Progenitor cell of endocrine pancreas (in vitro differentiated cells): Measurements from ENCODE around the gene ZNF407. TPM values are rescaled to one million over a fixed set of nuclear protein-coding genes. Genes with fewer than 3 reads are reported as not detected.

Experiments
- DNase-seq: peaks from one replicate; pipeline ENCODE4 v3.0.0; 2021; ENCODE audit warnings: low spot score; ENCODE audit not compliant: unreplicated experiment
- H3K27ac Mint-ChIP-seq: 2 replicates; pipeline ENCODE4 v1.8.0; 2021; ENCODE audit warnings: mild to moderate bottlenecking, moderate library complexity, mixed read lengths
- H3K27me3 Mint-ChIP-seq: 2 replicates; pipeline ENCODE4 v1.8.0; 2021; ENCODE audit warnings: mixed read lengths
- H3K36me3 Mint-ChIP-seq: 2 replicates; pipeline ENCODE4 v1.8.0; 2022; ENCODE audit warnings: mixed read lengths; ENCODE audit not compliant: insufficient read depth
- H3K4me1 Mint-ChIP-seq: 2 replicates; pipeline ENCODE4 v1.8.0; 2021; ENCODE audit warnings: low read depth, mixed read lengths
- H3K4me3 Mint-ChIP-seq: 2 replicates; pipeline ENCODE4 v1.8.0; 2021; ENCODE audit warnings: low read depth, mild to moderate bottlenecking, moderate library complexity, mixed read lengths
- H3K9me3 Mint-ChIP-seq: 2 replicates; pipeline ENCODE4 v1.8.0; 2021; ENCODE audit warnings: low read depth, mixed read lengths
- CTCF ChIP-seq: fragments of 200-600 bp; sonication (generic); IDR thresholded peaks from one replicate; pipeline ENCODE4 v1.5.0; 2021; ENCODE audit warnings: antibody characterized with exemption, mild to moderate bottlenecking; ENCODE audit not compliant: unreplicated experiment
- total RNA-seq: library from RNA; stranded (reverse); gene quantifications from 2 replicates; pipeline ENCODE4 v1.2.1, GENCODE V29; 2021

The ZNF407 gene
- total RNA-seq, 1 donor from 2014 or later, result 18.1 TPM

- H3K27me3 Mint-ChIP-seq, result no peaks in the 10 kb centered on the region
- H3K4me1 Mint-ChIP-seq, result peaks cover 9% of the 10 kb centered on the region
- DNase-seq, result no peak
- TF ChIP-seq CTCF, result no peak
- H3K36me3 Mint-ChIP-seq, result no peaks in the 10 kb centered on the region
- H3K4me3 Mint-ChIP-seq, result no peak overlapping the region
- H3K9me3 Mint-ChIP-seq, result no peaks in the 10 kb centered on the region
- no peak overlapping the region for H3K27ac Mint-ChIP-seq
Observed at GRCh38 chr18:75033516-75033915, 435.8 kb downstream of the ZNF407 start.

- Mint-ChIP-seq H3K27me3 (no peaks in the 10 kb centered on the region), H3K4me3 (no peak overlapping the region), H3K4me1 (peaks cover 9% of the 10 kb centered on the region), H3K27ac (no peak overlapping the region), H3K9me3 (no peaks in the 10 kb centered on the region), H3K36me3 (no peaks in the 10 kb centered on the region)
- DNase-seq, result no peak
- TF ChIP-seq CTCF, result no peak
Observed at GRCh38 chr18:75034937-75035336, 437.3 kb downstream of the ZNF407 start.

- TF ChIP-seq CTCF, result no peak
- no peaks in the 10 kb centered on the region for H3K27me3 Mint-ChIP-seq
- H3K4me1 Mint-ChIP-seq, result peaks cover 6% of the 10 kb centered on the region
- H3K27ac Mint-ChIP-seq, result no peak overlapping the region
- H3K36me3 Mint-ChIP-seq, result no peaks in the 10 kb centered on the region
- H3K9me3 Mint-ChIP-seq, result no peaks in the 10 kb centered on the region
- no peak for DNase-seq
- no peak overlapping the region for H3K4me3 Mint-ChIP-seq
Observed at GRCh38 chr18:75035928-75036327, 438.3 kb downstream of the ZNF407 start.

- Mint-ChIP-seq H3K36me3 (no peaks in the 10 kb centered on the region), H3K27me3 (no peaks in the 10 kb centered on the region), H3K4me1 (peaks cover 3% of the 10 kb centered on the region), H3K9me3 (no peaks in the 10 kb centered on the region), H3K4me3 (no peak overlapping the region), H3K27ac (no peak overlapping the region)
- no peak for TF ChIP-seq CTCF
- DNase-seq, result no peak
Observed at GRCh38 chr18:75036917-75037688, 439.4 kb downstream of the ZNF407 start.

GRCh38 chr18:75037689-75037955 lies 440.0 kb downstream of the ZNF407 start:
- H3K9me3 Mint-ChIP-seq, result peaks cover under 1% of the 10 kb centered on the region
- H3K36me3 Mint-ChIP-seq, result no peaks in the 10 kb centered on the region
- no peak for TF ChIP-seq CTCF

More at GRCh38 chr18:75037689-75037955, 440.0 kb downstream of the ZNF407 start:
- Mint-ChIP-seq H3K27me3 (no peaks in the 10 kb centered on the region), H3K27ac (no peak overlapping the region), H3K4me3 (no peak overlapping the region), H3K4me1 (no peaks in the 10 kb centered on the region)
- DNase-seq, result no peak
